ENCODE data around the gene GALNT17. TPM values are rescaled to one million over a fixed set of nuclear protein-coding genes. Genes with fewer than 3 reads are reported as not detected.

GALNT17 gene
- total RNA-seq, 1 donor from 2014 or later, result 95.3 TPM

- peak overlapping the region; percentile 72 for H3K4me3 ChIP-seq
Measured at GRCh38 chr7:71133232-71133622, 1.3 kb downstream of the GALNT17 start.

GRCh38 chr7:71133856-71134255, 1.9 kb downstream of the GALNT17 start:
- Histone ChIP-seq H3K4me1 (peaks cover 40% of the 10 kb centered on the region), H3K4me3 (peak overlapping the region; percentile 72), H3K36me3 (no peaks in the 10 kb centered on the region), H3K27ac (replicated peaks) (no peak overlapping the region), H3K27me3 (ENCODE audit: low read depth) (peaks cover 43% of the 10 kb centered on the region), H3K9me3 (replicated peaks) (no peaks in the 10 kb centered on the region)
- intact Hi-C loops (cut with micrococcal nuclease), result no loop called here
- DNase-seq, result no peak
- no peak for TF ChIP-seq CTCF (IDR thresholded peaks at IDR 0.05; ENCODE audit: borderline replicate concordance)

More at GRCh38 chr7:71133232-71133622, 1.3 kb downstream of the GALNT17 start:
- H3K27ac ChIP-seq (replicated peaks), result peak overlapping the region; percentile 88
- H3K4me1 ChIP-seq, result peaks cover 40% of the 10 kb centered on the region
- TF ChIP-seq CTCF (IDR thresholded peaks at IDR 0.05; ENCODE audit: borderline replicate concordance), result no peak
- DNase-seq, result no peak
- H3K27me3 ChIP-seq (ENCODE audit: low read depth), result peaks cover 43% of the 10 kb centered on the region
- H3K36me3 ChIP-seq, result no peaks in the 10 kb centered on the region
- no peaks in the 10 kb centered on the region for H3K9me3 ChIP-seq (replicated peaks)
- intact Hi-C loops (cut with micrococcal nuclease), result no loop called here

GRCh38 chr7:71135116-71135515, 3.2 kb downstream of the GALNT17 start:
- peaks cover 49% of the 10 kb centered on the region for H3K4me1 ChIP-seq
- intact Hi-C loops (cut with micrococcal nuclease), result no loop called here
- peaks cover 33% of the 10 kb centered on the region for H3K27me3 ChIP-seq (ENCODE audit: low read depth)
- peak overlapping the region; percentile 67 for H3K27ac ChIP-seq (replicated peaks)
- no peaks in the 10 kb centered on the region for H3K9me3 ChIP-seq (replicated peaks)
- no peak for TF ChIP-seq CTCF (IDR thresholded peaks at IDR 0.05; ENCODE audit: borderline replicate concordance)
- no peak for DNase-seq
- H3K4me3 ChIP-seq, result peak overlapping the region; percentile 9
- no peaks in the 10 kb centered on the region for H3K36me3 ChIP-seq

GRCh38 chr7:71135663-71136062, 3.7 kb downstream of the GALNT17 start:
- Histone ChIP-seq H3K27me3 (ENCODE audit: low read depth) (peaks cover 29% of the 10 kb centered on the region), H3K4me1 (peaks cover 53% of the 10 kb centered on the region), H3K4me3 (peak overlapping the region; percentile 9), H3K36me3 (no peaks in the 10 kb centered on the region), H3K9me3 (replicated peaks) (no peaks in the 10 kb centered on the region), H3K27ac (replicated peaks) (peak overlapping the region; percentile 67)
- intact Hi-C loops (cut with micrococcal nuclease), result no loop called here
- DNase-seq, result no peak
- TF ChIP-seq CTCF (IDR thresholded peaks at IDR 0.05; ENCODE audit: borderline replicate concordance), result no peak

GRCh38 chr7:71137479-71137878, 5.5 kb downstream of the GALNT17 start:
- Histone ChIP-seq H3K4me3 (no peak overlapping the region), H3K27me3 (ENCODE audit: low read depth) (peaks cover 13% of the 10 kb centered on the region), H3K27ac (replicated peaks) (no peak overlapping the region), H3K4me1 (peaks cover 39% of the 10 kb centered on the region), H3K36me3 (no peaks in the 10 kb centered on the region), H3K9me3 (replicated peaks) (no peaks in the 10 kb centered on the region)
- intact Hi-C loops (cut with micrococcal nuclease), result no loop called here
- TF ChIP-seq CTCF (IDR thresholded peaks at IDR 0.05; ENCODE audit: borderline replicate concordance), result no peak
- DNase-seq, result no peak

- H3K4me1 ChIP-seq, result peaks cover 26% of the 10 kb centered on the region
- no peak overlapping the region for H3K27ac ChIP-seq (replicated peaks)
- TF ChIP-seq CTCF (IDR thresholded peaks at IDR 0.05; ENCODE audit: borderline replicate concordance), result no peak
- peaks cover 3% of the 10 kb centered on the region for H3K9me3 ChIP-seq (replicated peaks)
- intact Hi-C loops (cut with micrococcal nuclease), result no loop called here
- H3K4me3 ChIP-seq, result no peak overlapping the region
- H3K36me3 ChIP-seq, result no peaks in the 10 kb centered on the region
- no peak for DNase-seq
- no peaks in the 10 kb centered on the region for H3K27me3 ChIP-seq (ENCODE audit: low read depth)
Measured at GRCh38 chr7:71140264-71140663, 8.3 kb downstream of the GALNT17 start.
